ENCODE results near the gene UBALD1. TPM values are rescaled to one million over a fixed set of nuclear protein-coding genes. Genes with fewer than 3 reads are reported as not detected.

Gene UBALD1
- total and polyA plus RNA-seq, 5 experiments from 2014 or later = 2.5 to 27.4 (median 3.9) TPM

DNA sequence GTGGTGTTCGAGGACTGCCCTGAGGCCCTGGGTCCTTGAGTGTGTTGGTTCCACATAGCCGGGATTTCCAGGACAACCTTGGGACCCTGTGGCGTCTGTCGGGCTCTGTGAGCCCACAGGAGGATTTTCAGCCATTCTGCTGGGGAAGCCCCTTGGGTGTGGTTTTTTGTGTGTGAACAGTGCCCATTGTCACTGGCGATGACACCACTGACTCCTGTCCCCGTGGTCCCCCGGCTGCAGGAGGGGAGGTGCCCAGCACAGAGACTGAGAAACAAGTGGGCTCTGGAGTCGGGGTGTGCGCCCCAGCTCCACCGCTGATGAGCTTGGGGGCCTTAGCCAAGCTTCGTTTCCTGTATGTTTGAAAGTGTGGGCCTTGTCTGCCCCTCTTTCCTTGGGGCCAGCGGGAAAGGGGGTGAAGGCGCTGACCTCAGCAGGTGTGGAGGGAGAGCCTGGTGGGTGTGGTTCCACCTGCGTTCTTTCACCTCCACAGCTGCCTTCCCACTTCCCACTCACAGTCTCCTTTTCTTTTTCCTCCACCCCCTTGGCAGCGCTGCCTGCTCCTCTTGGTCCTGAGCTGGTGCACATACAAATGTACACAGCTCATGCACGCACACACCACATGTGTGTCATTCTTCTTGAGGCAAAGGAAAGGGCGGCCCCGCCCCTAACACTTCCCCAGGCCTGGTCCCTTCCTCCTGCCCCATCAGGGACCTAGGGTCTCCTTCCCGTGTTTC is 26.1 kb upstream of the UBALD1 start:
- POLR2A ChIA-PET = interaction anchor here (0.6 to 1.0 kb wide), 4 partner anchors 9 to 53 kb away, joined by 3 to 4 read pairs (median 3); partner anchors contain the start of gene NUDT16L1
- DNase-seq (peak in 1 of 10 donors; percentile 10), ATAC-seq (peak; percentile 47 to 87)
- H3K36me3 Mint-ChIP-seq = peaks cover 0 to 29% (median 3%) of the 10 kb centered on the region in 3 donors
- H3K4me1 Mint-ChIP-seq = peaks cover 20 to 46% (median 41%) of the 10 kb centered on the region in 4 donors
- no peaks in the 10 kb centered on the region for H3K9me3 Mint-ChIP-seq
- H3K27me3 Mint-ChIP-seq = no peaks in the 10 kb centered on the region
- H3K4me3 Mint-ChIP-seq = peak overlapping the region in 6 of 10 donors; percentile 36 to 72 (median 60)
- H3K27ac Mint-ChIP-seq = peak overlapping the region; percentile 61 to 91 (median 80)

DNA sequence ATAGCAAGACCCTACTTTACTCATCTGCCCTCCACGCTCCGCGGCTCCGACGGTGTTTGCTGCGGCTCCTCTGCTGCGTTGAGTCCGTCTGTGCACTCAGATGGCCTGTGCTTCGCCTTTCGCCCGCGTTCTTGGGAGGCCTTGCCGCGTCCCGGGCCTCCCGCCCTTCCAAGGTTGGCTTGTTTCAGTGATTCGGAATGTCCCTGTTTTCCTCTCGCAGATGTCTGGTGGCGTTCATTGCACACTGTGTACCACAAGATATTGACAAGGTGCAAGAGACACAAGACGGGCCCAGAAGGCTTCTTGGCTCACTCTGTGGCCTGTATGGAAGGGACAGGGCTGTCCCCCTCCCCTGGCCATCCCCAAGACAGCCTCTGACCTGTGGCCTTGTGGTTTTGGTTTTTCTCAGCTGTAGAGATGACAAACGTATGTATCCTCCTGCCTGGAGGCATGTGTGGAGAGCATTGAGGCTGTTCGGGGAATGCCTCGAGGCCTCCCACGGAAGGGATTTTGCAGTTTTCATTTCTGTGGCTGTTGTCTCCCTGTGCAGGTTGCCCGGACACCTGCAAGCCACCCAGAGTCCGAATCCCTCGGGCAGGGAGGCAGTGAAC is 25.3 kb upstream of the UBALD1 start:
- Mint-ChIP-seq H3K4me3 (peak overlapping the region in 2 of 10 donors; percentile 31 to 65), H3K36me3 (peaks cover 0 to 26% (median 0%) of the 10 kb centered on the region in 3 donors), H3K27ac (peak overlapping the region in 9 of 10 donors; percentile 35 to 91 (median 81)), H3K9me3 (no peaks in the 10 kb centered on the region), H3K27me3 (no peaks in the 10 kb centered on the region), H3K4me1 (peaks cover 14 to 41% (median 35%) of the 10 kb centered on the region in 4 donors)
- ATAC-seq (no peak), DNase-seq (no peak)
- POLR2A ChIA-PET = interaction anchor here (0.8 kb wide), 1 partner anchor 23 kb away, joined by 3 read pairs; no protein-coding TSS in a partner anchor

DNA sequence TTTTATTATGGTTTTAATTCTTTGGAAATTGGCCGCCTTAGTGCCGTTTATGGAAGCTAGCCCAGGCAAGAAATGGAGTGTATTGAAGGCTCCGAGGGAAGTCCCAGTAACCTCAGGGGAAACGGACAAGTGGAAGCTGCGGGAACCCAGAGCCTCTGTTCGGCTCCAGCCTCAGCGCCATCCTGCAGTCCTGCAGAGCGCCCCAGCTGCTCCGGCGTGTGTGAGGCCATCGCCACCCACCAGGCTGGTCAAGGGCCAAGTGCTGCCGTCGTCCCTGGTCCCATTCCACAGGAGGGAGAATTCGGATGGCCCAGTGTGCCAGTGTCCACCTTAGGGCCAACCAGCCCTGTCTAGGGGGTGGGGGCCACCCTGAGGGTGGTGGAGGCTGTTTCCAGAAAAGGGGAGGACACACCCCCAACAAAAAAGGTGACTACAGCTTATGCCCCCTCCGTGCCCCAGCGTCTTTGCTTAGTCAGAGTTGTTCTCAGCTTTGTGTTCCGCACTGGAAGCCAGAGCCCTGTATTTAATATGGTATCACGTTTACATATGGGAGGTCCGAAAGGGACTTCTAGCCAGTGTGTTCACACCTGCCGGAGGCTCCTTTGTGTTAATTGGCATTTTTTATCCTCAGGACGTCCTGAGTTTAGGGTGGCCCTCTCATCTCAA is 22.9 kb upstream of the UBALD1 start:
- Mint-ChIP-seq H3K27me3 (no peaks in the 10 kb centered on the region), H3K4me3 (no peak overlapping the region), H3K36me3 (peaks cover 0 to 25% (median 0%) of the 10 kb centered on the region in 3 donors), H3K27ac (peak overlapping the region in 1 of 10 donors; percentile 13), H3K4me1 (peaks cover 14 to 45% (median 35%) of the 10 kb centered on the region in 4 donors), H3K9me3 (no peaks in the 10 kb centered on the region)
- ATAC-seq (no peak), DNase-seq (no peak)
- POLR2A ChIA-PET = interaction anchor here (1.2 to 2.2 kb wide), 3 partner anchors 11 to 23 kb away, joined by 3 to 7 read pairs (median 5); partner anchors contain the start of gene UBALD1

DNA sequence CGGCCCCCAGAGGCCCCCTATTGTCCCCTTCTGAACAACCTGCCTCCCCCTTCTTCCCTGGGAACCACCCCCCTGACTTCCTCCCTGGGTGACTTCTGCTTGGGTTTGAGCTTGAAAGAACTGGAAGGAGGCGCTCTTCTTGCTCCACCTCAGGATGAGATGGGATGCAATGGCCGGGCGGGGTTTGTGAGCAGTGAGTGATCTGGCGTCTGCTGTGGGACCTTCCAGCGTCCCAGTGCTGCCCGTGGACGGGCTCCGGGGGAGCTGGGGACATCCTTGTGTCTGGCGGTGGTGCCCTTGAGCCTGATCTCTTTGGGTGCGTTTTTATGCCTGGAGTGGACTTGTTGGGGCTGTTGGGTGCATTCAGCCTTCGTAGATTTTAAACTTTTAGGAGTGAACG is 21.5 kb upstream of the UBALD1 start:
- Mint-ChIP-seq H3K4me3 (no peak overlapping the region), H3K4me1 (peaks cover 14 to 40% (median 33%) of the 10 kb centered on the region in 4 donors), H3K9me3 (peaks cover 0 to 4% (median 0%) of the 10 kb centered on the region in 9 donors), H3K27ac (peak overlapping the region in 4 of 10 donors; percentile 14 to 68 (median 24)), H3K36me3 (peaks cover 3 to 28% (median 5%) of the 10 kb centered on the region in 3 donors), H3K27me3 (no peaks in the 10 kb centered on the region)
- no peak for ATAC-seq
- POLR2A ChIA-PET = interaction anchor here (0.7 kb wide), 1 partner anchor 25 kb away, joined by 3 read pairs; no protein-coding TSS in a partner anchor
- DNase-seq = no peak

DNA sequence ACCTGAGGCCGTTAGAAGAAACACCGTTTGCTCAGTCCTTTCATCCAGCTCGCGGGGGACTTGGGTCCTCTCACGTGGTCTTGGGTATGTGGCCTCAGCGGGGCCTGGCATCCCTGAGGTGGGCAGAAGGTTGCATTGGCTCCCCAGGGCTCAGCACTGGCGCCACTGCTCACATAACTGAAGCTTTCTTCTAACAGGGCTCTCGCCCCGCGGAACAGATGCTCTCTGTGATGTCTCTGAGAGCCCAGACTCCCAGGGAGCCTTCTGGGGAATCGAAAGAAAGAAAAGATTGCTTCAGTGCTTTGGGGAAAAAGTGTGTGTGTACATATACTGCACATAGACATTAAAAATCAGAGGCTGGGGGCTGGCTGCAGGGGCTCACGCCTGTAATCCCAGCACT is 20.1 kb upstream of the UBALD1 start:
- H3K4me3 Mint-ChIP-seq = no peak overlapping the region
- no peak for ATAC-seq
- no peak for DNase-seq
- peaks cover 0 to 8% (median 0%) of the 10 kb centered on the region in 9 donors for H3K9me3 Mint-ChIP-seq
- H3K36me3 Mint-ChIP-seq = peaks cover 6 to 28% (median 8%) of the 10 kb centered on the region in 3 donors
- H3K27me3 Mint-ChIP-seq = no peaks in the 10 kb centered on the region
- peaks cover 5 to 29% (median 22%) of the 10 kb centered on the region in 4 donors for H3K4me1 Mint-ChIP-seq
- H3K27ac Mint-ChIP-seq = peak overlapping the region in 1 of 10 donors; percentile 40
- POLR2A ChIA-PET = interaction anchor here (0.6 kb wide), 1 partner anchor 15 kb away, joined by 5 read pairs; no protein-coding TSS in a partner anchor

DNA sequence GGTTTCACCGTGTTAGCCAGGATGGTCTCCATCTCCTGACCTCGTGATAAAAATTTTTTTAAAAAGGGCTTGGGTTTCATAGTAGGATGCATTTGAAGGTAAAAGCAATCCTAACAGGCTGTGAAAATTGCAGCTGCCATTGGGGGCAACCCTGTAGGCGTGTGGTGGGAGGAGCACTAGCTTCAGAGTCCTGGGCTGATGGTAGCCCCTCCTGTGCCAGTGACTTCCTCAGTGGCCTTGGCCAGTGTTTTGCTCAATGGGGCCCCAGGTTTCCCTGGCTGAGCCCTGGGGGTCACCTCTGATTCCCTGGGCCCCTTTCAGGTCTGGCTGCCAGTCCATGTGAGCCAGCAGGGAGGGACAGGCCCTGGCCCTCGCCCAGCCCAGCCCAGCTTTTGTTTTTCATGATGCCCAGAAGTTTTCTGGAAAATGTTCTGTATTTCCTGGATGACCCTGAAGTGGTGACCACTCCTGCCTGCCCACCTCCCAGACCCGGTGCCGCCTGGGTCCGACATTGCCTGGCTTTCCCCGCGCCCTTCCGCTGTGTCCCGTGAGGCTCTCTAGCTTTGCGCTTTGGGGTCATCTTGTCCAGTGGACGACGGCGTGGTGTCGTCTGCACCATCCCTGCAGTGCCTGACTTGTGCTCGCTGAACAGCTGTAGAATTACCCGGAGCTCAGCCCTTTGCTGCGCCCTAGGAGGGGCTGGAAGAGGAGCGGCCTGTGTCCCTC is 19.4 kb upstream of the UBALD1 start:
- peaks cover 6 to 26% (median 17%) of the 10 kb centered on the region in 4 donors for H3K4me1 Mint-ChIP-seq
- no peaks in the 10 kb centered on the region for H3K27me3 Mint-ChIP-seq
- ATAC-seq (no peak), DNase-seq (no peak)
- POLR2A ChIA-PET = interaction anchor here (1.6 kb wide), 1 partner anchor 10 kb away, joined by 3 read pairs; the partner anchor contains the start of gene MGRN1
- peak overlapping the region in 1 of 10 donors; percentile 32 for H3K27ac Mint-ChIP-seq
- no peak overlapping the region for H3K4me3 Mint-ChIP-seq
- peaks cover 6 to 32% (median 12%) of the 10 kb centered on the region in 3 donors for H3K36me3 Mint-ChIP-seq
- peaks cover 0 to 8% (median 0%) of the 10 kb centered on the region in 9 donors for H3K9me3 Mint-ChIP-seq

DNA sequence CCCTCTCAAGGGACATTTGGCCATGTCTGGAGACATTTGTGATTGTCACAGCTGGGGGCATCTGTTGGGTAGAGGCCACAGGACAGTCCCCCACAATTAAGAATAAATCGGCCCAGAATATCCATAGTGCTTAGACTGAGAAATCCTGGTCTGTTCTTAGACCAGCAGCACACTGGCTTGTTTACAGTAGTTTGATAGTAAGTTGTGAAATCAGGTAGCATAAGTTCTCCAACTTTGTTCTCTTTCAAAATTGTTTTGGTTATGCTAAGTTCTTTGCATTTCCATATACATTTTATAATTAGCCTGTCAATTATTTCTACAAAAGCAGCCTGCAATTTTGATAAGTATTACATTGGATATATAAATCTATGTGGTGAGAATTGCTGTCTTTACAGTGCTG is 16.8 kb upstream of the UBALD1 start:
- ATAC-seq = no peak
- no peak for DNase-seq
- H3K27ac Mint-ChIP-seq = peak overlapping the region in 1 of 10 donors; percentile 6
- no peaks in the 10 kb centered on the region for H3K27me3 Mint-ChIP-seq
- POLR2A ChIA-PET = interaction anchor here (0.7 kb wide), 2 partner anchors 10 to 775 kb away, joined by 4 to 5 read pairs; no protein-coding TSS in a partner anchor
- H3K36me3 Mint-ChIP-seq = peaks cover 6 to 27% (median 12%) of the 10 kb centered on the region in 3 donors
- no peak overlapping the region for H3K4me3 Mint-ChIP-seq
- peaks cover 11 to 34% (median 21%) of the 10 kb centered on the region in 4 donors for H3K4me1 Mint-ChIP-seq
- peaks cover 0 to 8% (median 0%) of the 10 kb centered on the region in 9 donors for H3K9me3 Mint-ChIP-seq

DNA sequence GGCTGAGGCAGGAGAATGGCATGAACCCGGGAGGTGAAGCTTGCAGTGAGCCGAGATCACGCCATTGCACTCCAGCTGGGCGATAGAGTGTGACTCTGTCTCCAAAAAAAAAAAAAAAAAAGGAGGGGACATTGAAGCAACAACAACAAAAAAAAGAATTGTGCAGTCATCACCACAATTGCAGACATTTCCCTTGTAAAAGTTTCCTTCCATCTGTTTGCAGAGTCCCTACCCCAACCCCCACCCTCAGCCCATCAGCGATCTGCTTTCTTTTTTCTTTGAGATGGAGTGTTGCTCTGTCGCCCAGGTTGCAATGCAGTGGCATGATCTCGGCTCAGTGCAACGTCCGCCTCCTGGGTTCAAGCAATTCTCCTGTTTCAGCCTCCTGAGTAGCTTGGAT is 13.6 kb upstream of the UBALD1 start:
- Mint-ChIP-seq H3K9me3 (peaks cover 0 to 8% (median 0%) of the 10 kb centered on the region in 9 donors), H3K4me3 (peak overlapping the region in 1 of 10 donors; percentile 41), H3K27ac (peak overlapping the region in 4 of 10 donors; percentile 20 to 82 (median 34)), H3K36me3 (peaks cover 6 to 13% (median 12%) of the 10 kb centered on the region in 3 donors), H3K4me1 (peaks cover 21 to 55% (median 36%) of the 10 kb centered on the region in 4 donors), H3K27me3 (no peaks in the 10 kb centered on the region)
- DNase-seq = no peak
- POLR2A ChIA-PET = no interaction called here
- no peak for ATAC-seq

DNA sequence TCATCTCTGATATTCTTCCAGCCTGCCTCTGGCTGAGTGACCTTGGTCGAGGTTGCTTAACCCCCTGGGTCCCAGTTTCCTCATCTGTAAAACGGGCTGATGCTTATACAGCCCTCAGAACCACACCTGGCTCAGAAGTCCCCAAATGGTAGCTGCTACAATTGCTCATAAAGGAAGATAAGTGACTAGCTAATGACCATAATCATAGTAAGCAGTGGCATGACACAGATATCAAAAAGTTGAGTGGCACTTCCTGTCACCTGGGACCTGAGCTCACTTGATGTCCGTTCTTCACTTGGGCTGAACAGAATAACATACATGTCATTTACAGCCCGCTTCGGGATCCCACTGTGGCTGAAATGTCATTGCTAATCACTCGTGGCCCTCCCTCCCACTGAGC is 11.7 kb upstream of the UBALD1 start:
- no peak for ATAC-seq
- Mint-ChIP-seq H3K27ac (peak overlapping the region; percentile 87 to 97 (median 95)), H3K27me3 (no peaks in the 10 kb centered on the region), H3K36me3 (peaks cover 5 to 11% (median 10%) of the 10 kb centered on the region in 3 donors), H3K9me3 (peaks cover 0 to 5% (median 0%) of the 10 kb centered on the region in 9 donors), H3K4me3 (peak overlapping the region; percentile 91 to 96 (median 93)), H3K4me1 (peaks cover 21 to 53% (median 36%) of the 10 kb centered on the region in 4 donors)
- POLR2A ChIA-PET = interaction anchor here (0.7 to 4.1 kb wide), 7 partner anchors 10 to 351 kb away, joined by 3 to 33 read pairs (median 5); partner anchors contain the start of genes ANKS3 and DNAAF8
- no peak for DNase-seq

DNA sequence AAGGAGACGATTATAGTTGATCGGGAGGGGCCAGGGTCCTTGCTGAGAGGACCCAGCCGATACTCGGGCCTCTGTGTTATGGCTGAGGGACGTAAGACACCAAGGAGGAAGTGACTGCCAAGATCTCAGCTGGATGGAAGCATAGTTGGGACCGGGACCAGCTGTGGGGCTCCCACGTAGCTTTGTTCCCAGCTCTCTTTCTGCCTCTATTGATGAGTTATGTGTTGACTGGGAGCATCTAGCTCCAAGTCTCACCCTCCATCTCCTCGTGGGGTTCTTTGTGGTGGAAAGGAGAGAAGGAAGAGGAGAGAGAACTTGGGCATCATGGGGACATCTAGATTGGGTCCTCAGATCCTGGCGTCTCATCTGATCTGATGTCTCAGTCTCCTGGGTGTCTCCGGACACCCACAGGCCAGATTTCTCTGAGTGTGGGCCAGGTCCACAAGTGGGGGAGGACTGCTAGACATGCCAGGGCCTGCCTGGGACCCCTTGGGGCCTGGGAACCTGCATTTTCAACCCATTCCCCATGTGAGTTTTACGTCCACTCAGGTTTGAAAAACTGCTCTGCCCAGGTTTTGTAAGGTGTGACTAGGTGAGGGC is 11.0 kb upstream of the UBALD1 start:
- DNase-seq (no peak), ATAC-seq (peak in 1 of 2 donors; percentile 1)
- Mint-ChIP-seq H3K4me3 (peak overlapping the region; percentile 91 to 96 (median 93)), H3K36me3 (peaks cover 0 to 6% (median 4%) of the 10 kb centered on the region in 3 donors), H3K27me3 (no peaks in the 10 kb centered on the region), H3K4me1 (peaks cover 21 to 46% (median 33%) of the 10 kb centered on the region in 4 donors), H3K27ac (peak overlapping the region; percentile 87 to 97 (median 95)), H3K9me3 (no peaks in the 10 kb centered on the region)
- POLR2A ChIA-PET = interaction anchor here (0.5 to 4.1 kb wide), 7 partner anchors 9 to 350 kb away, joined by 3 to 33 read pairs (median 5); partner anchors contain the start of genes ANKS3, DNAAF8, NUDT16L1 and UBALD1
